Measurements from ENCODE around the gene RBM33.

RBM33 gene

DNA sequence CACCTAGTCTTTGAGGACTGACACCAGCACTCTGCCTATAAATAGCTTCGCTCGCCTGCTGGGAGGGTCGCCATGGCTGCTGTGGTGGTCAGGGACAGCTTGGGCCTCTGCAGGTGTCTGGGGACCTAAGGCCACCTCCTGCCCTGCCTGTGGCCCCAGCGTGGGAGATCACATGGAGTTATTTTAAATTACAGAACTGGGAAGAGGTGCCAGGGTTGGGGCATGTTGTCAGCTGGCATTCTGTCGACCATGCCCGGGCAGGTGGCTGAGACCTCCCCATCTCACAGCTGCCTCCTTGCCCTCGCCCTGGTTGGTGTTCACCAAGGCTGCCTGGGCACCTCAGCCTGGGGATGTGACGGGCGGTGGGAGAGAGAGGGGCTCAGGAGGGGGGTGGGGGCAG, 149.7 kb downstream of the RBM33 start:
- TF ChIP-seq, protein P1, sequence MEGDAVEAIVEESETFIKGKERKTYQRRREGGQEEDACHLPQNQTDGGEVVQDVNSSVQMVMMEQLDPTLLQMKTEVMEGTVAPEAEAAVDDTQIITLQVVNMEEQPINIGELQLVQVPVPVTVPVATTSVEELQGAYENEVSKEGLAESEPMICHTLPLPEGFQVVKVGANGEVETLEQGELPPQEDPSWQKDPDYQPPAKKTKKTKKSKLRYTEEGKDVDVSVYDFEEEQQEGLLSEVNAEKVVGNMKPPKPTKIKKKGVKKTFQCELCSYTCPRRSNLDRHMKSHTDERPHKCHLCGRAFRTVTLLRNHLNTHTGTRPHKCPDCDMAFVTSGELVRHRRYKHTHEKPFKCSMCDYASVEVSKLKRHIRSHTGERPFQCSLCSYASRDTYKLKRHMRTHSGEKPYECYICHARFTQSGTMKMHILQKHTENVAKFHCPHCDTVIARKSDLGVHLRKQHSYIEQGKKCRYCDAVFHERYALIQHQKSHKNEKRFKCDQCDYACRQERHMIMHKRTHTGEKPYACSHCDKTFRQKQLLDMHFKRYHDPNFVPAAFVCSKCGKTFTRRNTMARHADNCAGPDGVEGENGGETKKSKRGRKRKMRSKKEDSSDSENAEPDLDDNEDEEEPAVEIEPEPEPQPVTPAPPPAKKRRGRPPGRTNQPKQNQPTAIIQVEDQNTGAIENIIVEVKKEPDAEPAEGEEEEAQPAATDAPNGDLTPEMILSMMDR (conservative IDR thresholded peaks at IDR 0.05; ENCODE audit: low read depth, low read length) = no peak
- Histone ChIP-seq H3K36me3 (ENCODE audit: insufficient read depth) (no peaks in the 10 kb centered on the region), H2AFZ (ENCODE audit: low read depth) (no peak overlapping the region), H3K4me1 (ENCODE audit: low read depth, poor library complexity, severe bottlenecking) (no peaks in the 10 kb centered on the region), H3K79me2 (ENCODE audit: insufficient read depth, low read depth) (no peaks in the 10 kb centered on the region), H3K27ac (no peak overlapping the region), H3K27me3 (ENCODE audit: insufficient read depth, low read depth) (no peaks in the 10 kb centered on the region), H4K20me1 (ENCODE audit: insufficient read depth) (no peaks in the 10 kb centered on the region), H3K9ac (no peak overlapping the region), H3K4me3 (IDR thresholded peaks at IDR 0.05; ENCODE audit: insufficient read depth, low read depth, low read length) (no peak overlapping the region), H3K4me2 (no peak overlapping the region)

DNA sequence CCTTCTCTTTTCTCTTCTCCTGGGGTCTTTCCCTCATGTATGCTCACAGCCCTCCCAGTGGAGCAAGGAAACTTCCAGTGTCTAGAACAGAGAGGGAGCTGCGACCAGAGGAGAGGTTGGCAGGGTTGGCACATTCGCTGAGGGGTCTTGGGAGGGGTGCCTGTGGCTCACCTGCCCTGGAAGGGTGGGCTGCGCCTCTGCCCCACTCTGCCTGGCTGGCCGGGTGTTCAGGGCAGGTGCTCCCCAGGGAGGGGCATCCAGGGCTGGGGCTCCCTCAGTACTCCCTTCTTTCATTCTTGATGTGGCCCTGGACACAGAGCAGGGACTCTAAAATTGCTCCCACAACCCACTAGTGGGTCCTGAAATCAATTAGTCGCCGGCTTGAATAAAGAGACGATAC, 150.9 kb downstream of the RBM33 start:
- no peak overlapping the region for H3K27ac ChIP-seq
- no peaks in the 10 kb centered on the region for H3K4me1 ChIP-seq (ENCODE audit: low read depth, poor library complexity, severe bottlenecking)
- no peak overlapping the region for H2AFZ ChIP-seq (ENCODE audit: low read depth)
- H3K9ac ChIP-seq = no peak overlapping the region
- TF ChIP-seq, protein P1 (conservative IDR thresholded peaks at IDR 0.05; ENCODE audit: low read depth, low read length) = no peak
- no peak overlapping the region for H3K4me2 ChIP-seq
- no peaks in the 10 kb centered on the region for H4K20me1 ChIP-seq (ENCODE audit: insufficient read depth)
- no peaks in the 10 kb centered on the region for H3K79me2 ChIP-seq (ENCODE audit: insufficient read depth, low read depth)
- H3K4me3 ChIP-seq (IDR thresholded peaks at IDR 0.05; ENCODE audit: insufficient read depth, low read depth, low read length) = no peak overlapping the region
- H3K36me3 ChIP-seq (ENCODE audit: insufficient read depth) = no peaks in the 10 kb centered on the region
- no peaks in the 10 kb centered on the region; the same call in 1 of the 2 replicates for H3K27me3 ChIP-seq (ENCODE audit: insufficient read depth, low read depth)

- Histone ChIP-seq H2AFZ (ENCODE audit: low read depth) (no peak overlapping the region), H4K20me1 (ENCODE audit: insufficient read depth) (no peaks in the 10 kb centered on the region), H3K9ac (no peak overlapping the region), H3K27ac (no peak overlapping the region), H3K4me1 (ENCODE audit: low read depth, poor library complexity, severe bottlenecking) (no peaks in the 10 kb centered on the region), H3K4me2 (no peak overlapping the region), H3K4me3 (IDR thresholded peaks at IDR 0.05; ENCODE audit: insufficient read depth, low read depth, low read length) (no peak overlapping the region), H3K27me3 (ENCODE audit: insufficient read depth, low read depth) (no peaks in the 10 kb centered on the region; the same call in 1 of the 2 replicates), H3K79me2 (ENCODE audit: insufficient read depth, low read depth) (no peaks in the 10 kb centered on the region), H3K36me3 (ENCODE audit: insufficient read depth) (no peaks in the 10 kb centered on the region)
- TF ChIP-seq, protein P1 (conservative IDR thresholded peaks at IDR 0.05; ENCODE audit: low read depth, low read length) = no peak
These were observed 151.5 kb downstream of the RBM33 start for GRCh38 chr7:155795951-155796350.

- Histone ChIP-seq H3K27me3 (ENCODE audit: insufficient read depth, low read depth) (peaks cover 5% of the 10 kb centered on the region), H3K79me2 (ENCODE audit: insufficient read depth, low read depth) (no peaks in the 10 kb centered on the region), H3K4me1 (ENCODE audit: low read depth, poor library complexity, severe bottlenecking) (no peaks in the 10 kb centered on the region), H3K27ac (no peak overlapping the region), H4K20me1 (ENCODE audit: insufficient read depth) (no peaks in the 10 kb centered on the region), H2AFZ (ENCODE audit: low read depth) (0 out of 2 replicates have a peak overlapping the region, but pooled peaks have one; percentile 45), H3K4me2 (0 out of 2 replicates have a peak overlapping the region, but pooled peaks have one; percentile 44), H3K4me3 (IDR thresholded peaks at IDR 0.05; ENCODE audit: insufficient read depth, low read depth, low read length) (no peak overlapping the region), H3K36me3 (ENCODE audit: insufficient read depth) (no peaks in the 10 kb centered on the region), H3K9ac (no peak overlapping the region)
- TF ChIP-seq, protein P1 (conservative IDR thresholded peaks at IDR 0.05; ENCODE audit: low read depth, low read length) = peak; percentile 70
These were observed 152.2 kb downstream of the RBM33 start for GRCh38 chr7:155796381-155797261.

Measured in KMS-11 (cell line).